GM19397 (cell line): ENCODE measurements around the gene SYCP2L.
"Not testable (repeated sequence)": the region's sequence is repeated elsewhere in the genome, so short reads cannot be mapped to it uniquely, and the experiment has no call there.

Experiments
- ATAC-seq: cut with Tn5 transposase; IDR thresholded peaks from one replicate; pipeline ENCODE4 v1.9.1; 2021; ENCODE audit warnings: mild to moderate bottlenecking, moderate library complexity; ENCODE audit not compliant: unreplicated experiment

Gene SYCP2L

GRCh38 chr6:10877871-10878270 is 9.0 kb upstream of the SYCP2L start:
- ATAC-seq, result no peak

- no peak for ATAC-seq
Observed at GRCh38 chr6:10880366-10880765, 6.5 kb upstream of the SYCP2L start.

GRCh38 chr6:10882253-10882630 is 4.6 kb upstream of the SYCP2L start:
- ATAC-seq, result not testable (repeated sequence)

- ATAC-seq, result no peak
Observed at GRCh38 chr6:10882657-10883171, 4.1 kb upstream of the SYCP2L start.

- ATAC-seq, result no peak
Observed at GRCh38 chr6:10883312-10884244, 3.3 kb upstream of the SYCP2L start.

GRCh38 chr6:10884245-10884972 is 2.4 kb upstream of the SYCP2L start:
- no peak for ATAC-seq

GRCh38 chr6:10886365-10886690 is 524 bp upstream of the SYCP2L start:
- ATAC-seq, result peak; percentile 2

GRCh38 chr6:10890151-10890550 is 3.3 kb downstream of the SYCP2L start:
- ATAC-seq, result no peak

- no peak for ATAC-seq
Observed at GRCh38 chr6:10891960-10892359, 5.1 kb downstream of the SYCP2L start.

GRCh38 chr6:10894958-10895357 is 8.1 kb downstream of the SYCP2L start:
- no peak for ATAC-seq

GRCh38 chr6:10896691-10897090 is 9.8 kb downstream of the SYCP2L start:
- no peak for ATAC-seq

GRCh38 chr6:10901770-10902169 is 14.9 kb downstream of the SYCP2L start:
- ATAC-seq, result peak; percentile 96

GRCh38 chr6:10904015-10904414 is 17.2 kb downstream of the SYCP2L start:
- ATAC-seq, result no peak

GRCh38 chr6:10908228-10908627 is 21.4 kb downstream of the SYCP2L start:
- no peak for ATAC-seq

GRCh38 chr6:10919520-10919919 is 32.7 kb downstream of the SYCP2L start:
- not testable (repeated sequence) for ATAC-seq

- ATAC-seq, result no peak
Observed at GRCh38 chr6:10933126-10933525, 46.3 kb downstream of the SYCP2L start.

GRCh38 chr6:10939840-10940239 is 53.0 kb downstream of the SYCP2L start:
- ATAC-seq, result no peak

- ATAC-seq, result no peak
Observed at GRCh38 chr6:10945845-10946244, 59.0 kb downstream of the SYCP2L start.

- no peak for ATAC-seq
Observed at GRCh38 chr6:10947966-10948365, 61.1 kb downstream of the SYCP2L start.

- no peak for ATAC-seq
Observed at GRCh38 chr6:10949579-10950490, 63.0 kb downstream of the SYCP2L start.
